ENCODE data around the gene DIP2C. TPM values are rescaled to one million over a fixed set of nuclear protein-coding genes. Genes with fewer than 3 reads are reported as not detected.

DIP2C gene
- total RNA-seq, 2 donors from 2014 or later, result 13.0 to 13.7 TPM

GRCh38 chr10:418226-418625 is 271.2 kb downstream of the DIP2C start:
- Mint-ChIP-seq H3K4me3 (no peak overlapping the region), H3K4me1 (peaks cover 4% of the 10 kb centered on the region), H3K27ac (no peak overlapping the region), H3K27me3 (ENCODE audit: insufficient read depth) (no peaks in the 10 kb centered on the region), H3K36me3 (ENCODE audit: low read depth) (peaks cover 22% of the 10 kb centered on the region), H3K9me3 (no peaks in the 10 kb centered on the region)
- DNase-seq, result no peak
- 86 to 92% methylated on average over 14 to 15 of the region's 15 CpGs for WGBS, 2 experiments (ENCODE audit: insufficient coverage in 1 of 2, insufficient read length in 1 of 2)
- H3K27ac ChIP-seq (ENCODE audit: low read depth, low read length), result no peak overlapping the region
- no peak overlapping the region for H3K9ac ChIP-seq (ENCODE audit: extremely low read depth, low read length, poor library complexity, severe bottlenecking)
- no peaks in the 10 kb centered on the region for H3K27me3 ChIP-seq (ENCODE audit: control insufficient read depth, insufficient read depth, low read length, poor library complexity, severe bottlenecking)
- TF ChIP-seq, protein P1, sequence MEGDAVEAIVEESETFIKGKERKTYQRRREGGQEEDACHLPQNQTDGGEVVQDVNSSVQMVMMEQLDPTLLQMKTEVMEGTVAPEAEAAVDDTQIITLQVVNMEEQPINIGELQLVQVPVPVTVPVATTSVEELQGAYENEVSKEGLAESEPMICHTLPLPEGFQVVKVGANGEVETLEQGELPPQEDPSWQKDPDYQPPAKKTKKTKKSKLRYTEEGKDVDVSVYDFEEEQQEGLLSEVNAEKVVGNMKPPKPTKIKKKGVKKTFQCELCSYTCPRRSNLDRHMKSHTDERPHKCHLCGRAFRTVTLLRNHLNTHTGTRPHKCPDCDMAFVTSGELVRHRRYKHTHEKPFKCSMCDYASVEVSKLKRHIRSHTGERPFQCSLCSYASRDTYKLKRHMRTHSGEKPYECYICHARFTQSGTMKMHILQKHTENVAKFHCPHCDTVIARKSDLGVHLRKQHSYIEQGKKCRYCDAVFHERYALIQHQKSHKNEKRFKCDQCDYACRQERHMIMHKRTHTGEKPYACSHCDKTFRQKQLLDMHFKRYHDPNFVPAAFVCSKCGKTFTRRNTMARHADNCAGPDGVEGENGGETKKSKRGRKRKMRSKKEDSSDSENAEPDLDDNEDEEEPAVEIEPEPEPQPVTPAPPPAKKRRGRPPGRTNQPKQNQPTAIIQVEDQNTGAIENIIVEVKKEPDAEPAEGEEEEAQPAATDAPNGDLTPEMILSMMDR (conservative IDR thresholded peaks at IDR 0.05), result no peak
- no peaks in the 10 kb centered on the region for H3K9me3 ChIP-seq (ENCODE audit: control insufficient read depth, low read length)
- no peak overlapping the region for H3K4me3 ChIP-seq (ENCODE audit: low read length)
- no peaks in the 10 kb centered on the region for H3K4me1 ChIP-seq (ENCODE audit: control insufficient read depth, insufficient read depth, low read length)
- peaks cover 27% of the 10 kb centered on the region for H3K36me3 ChIP-seq (ENCODE audit: control insufficient read depth, insufficient read depth, low read length)

DNA sequence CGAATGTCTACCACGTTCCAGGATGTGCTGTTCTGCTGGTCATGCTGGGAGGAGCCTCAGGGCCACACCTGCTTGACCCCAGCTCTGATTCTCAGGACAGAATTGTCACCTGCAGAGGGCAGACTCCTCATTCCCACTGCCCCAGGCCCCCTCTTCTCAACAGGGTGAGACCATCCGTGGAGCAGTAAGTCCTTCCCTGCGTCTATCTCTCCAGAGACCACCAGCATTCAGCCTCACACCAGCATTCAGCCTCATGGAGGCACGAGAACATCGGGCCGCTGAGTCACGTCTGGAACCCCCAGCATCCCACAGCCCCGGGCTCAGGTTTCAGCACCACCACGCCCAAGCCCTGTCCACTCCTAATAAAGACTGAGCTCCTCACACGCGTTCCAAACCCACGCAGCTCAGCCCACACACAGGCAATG is 273.4 kb downstream of the DIP2C start:
- H3K4me3 ChIP-seq (ENCODE audit: low read length), result no peak overlapping the region
- DNase-seq, result peak; percentile 85
- TF ChIP-seq, protein P1 (conservative IDR thresholded peaks at IDR 0.05), result peak; percentile 79
- Mint-ChIP-seq H3K4me3 (no peak overlapping the region), H3K36me3 (ENCODE audit: low read depth) (peaks cover 29% of the 10 kb centered on the region), H3K4me1 (peaks cover 5% of the 10 kb centered on the region), H3K9me3 (no peaks in the 10 kb centered on the region), H3K27ac (peak overlapping the region; percentile 69), H3K27me3 (ENCODE audit: insufficient read depth) (peaks cover 3% of the 10 kb centered on the region)
- H3K9ac ChIP-seq (ENCODE audit: extremely low read depth, low read length, poor library complexity, severe bottlenecking), result no peak overlapping the region
- WGBS, 2 experiments (ENCODE audit: insufficient coverage in 1 of 2, insufficient read length in 1 of 2), result 83 to 90% methylated on average over 11 to 13 of the region's 13 CpGs
- no peak overlapping the region for H3K27ac ChIP-seq (ENCODE audit: low read depth, low read length)
- no peaks in the 10 kb centered on the region for H3K9me3 ChIP-seq (ENCODE audit: control insufficient read depth, low read length)
- H3K36me3 ChIP-seq (ENCODE audit: control insufficient read depth, insufficient read depth, low read length), result peaks cover 30% of the 10 kb centered on the region
- H3K27me3 ChIP-seq (ENCODE audit: control insufficient read depth, insufficient read depth, low read length, poor library complexity, severe bottlenecking), result no peaks in the 10 kb centered on the region
- H3K4me1 ChIP-seq (ENCODE audit: control insufficient read depth, insufficient read depth, low read length), result no peaks in the 10 kb centered on the region

GRCh38 chr10:413662-414071 is 275.8 kb downstream of the DIP2C start:
- TF ChIP-seq, protein P1 (conservative IDR thresholded peaks at IDR 0.05), result no peak
- Mint-ChIP-seq H3K9me3 (no peaks in the 10 kb centered on the region), H3K27me3 (ENCODE audit: insufficient read depth) (peaks cover 7% of the 10 kb centered on the region), H3K4me1 (peaks cover 28% of the 10 kb centered on the region), H3K27ac (no peak overlapping the region), H3K4me3 (no peak overlapping the region), H3K36me3 (ENCODE audit: low read depth) (peaks cover 22% of the 10 kb centered on the region)
- H3K9me3 ChIP-seq (ENCODE audit: control insufficient read depth, low read length), result no peaks in the 10 kb centered on the region
- H3K27me3 ChIP-seq (ENCODE audit: control insufficient read depth, insufficient read depth, low read length, poor library complexity, severe bottlenecking), result peaks cover under 1% of the 10 kb centered on the region
- no peak overlapping the region for H3K9ac ChIP-seq (ENCODE audit: extremely low read depth, low read length, poor library complexity, severe bottlenecking)
- H3K36me3 ChIP-seq (ENCODE audit: control insufficient read depth, insufficient read depth, low read length), result peaks cover 20% of the 10 kb centered on the region
- H3K27ac ChIP-seq (ENCODE audit: low read depth, low read length), result no peak overlapping the region
- DNase-seq, result no peak
- WGBS, 2 experiments (ENCODE audit: insufficient coverage in 1 of 2, insufficient read length in 1 of 2), result 92 to 99% methylated on average over 17 to 26 of the region's 26 CpGs
- peaks cover 7% of the 10 kb centered on the region for H3K4me1 ChIP-seq (ENCODE audit: control insufficient read depth, insufficient read depth, low read length)
- no peak overlapping the region for H3K4me3 ChIP-seq (ENCODE audit: low read length)
